ENCODE data around the gene AFAP1L1. TPM values are rescaled to one million over a fixed set of nuclear protein-coding genes. Genes with fewer than 3 reads are reported as not detected.

AFAP1L1 gene
- total RNA-seq, 1 experiment from 2014 or later: 15.2 TPM

DNA sequence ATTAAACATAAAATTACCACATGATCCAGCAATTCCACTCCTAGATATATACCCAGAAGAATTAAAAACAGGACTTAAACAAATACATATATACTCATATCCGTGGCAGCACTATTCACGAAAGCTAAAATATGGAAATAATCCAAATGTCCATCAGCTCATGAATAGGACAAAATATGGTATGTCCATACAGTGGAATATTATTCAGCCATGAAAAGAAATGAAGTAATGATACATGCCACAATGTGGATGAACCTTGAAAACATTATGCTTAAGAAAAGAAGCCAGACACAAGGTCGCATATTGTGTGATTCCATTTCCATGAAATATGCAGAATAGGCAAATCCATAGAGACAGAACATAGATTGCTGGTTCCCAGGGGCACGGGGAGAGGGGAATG lies 24.8 kb upstream of the AFAP1L1 start:
- no peak for ATAC-seq
- ChIA-PET POLR2A (no interaction called here), CTCF (no interaction called here)
- H3K36me3 ChIP-seq (ENCODE audit: control insufficient read depth, insufficient read depth, low read length): no peaks in the 10 kb centered on the region
- no peaks in the 10 kb centered on the region for H3K27me3 ChIP-seq (ENCODE audit: control insufficient read depth, insufficient read depth, low read length)
- intact Hi-C loops (cut with micrococcal nuclease; ENCODE audit: unreplicated experiment) (no loop called here), in situ Hi-C loops (cut with HindIII; ENCODE audit: low pct_unique_long_range_greater_than_20kb, low sequenced_read_pairs) (no loop called here)
- H3K27ac ChIP-seq (ENCODE audit: low read length): no peak overlapping the region
- no peaks in the 10 kb centered on the region for H3K9me3 ChIP-seq (ENCODE audit: control insufficient read depth, insufficient read depth, low read depth, low read length)
- H3K4me1 ChIP-seq (ENCODE audit: control insufficient read depth, insufficient read depth, low read length): no peaks in the 10 kb centered on the region
- H3K4me3 ChIP-seq (ENCODE audit: low read depth in 2 of 2, low read length in 2 of 2): no peak overlapping the region
- DNase-seq (ENCODE audit: low read depth, low spot score): no peak
- TF ChIP-seq, protein P1, sequence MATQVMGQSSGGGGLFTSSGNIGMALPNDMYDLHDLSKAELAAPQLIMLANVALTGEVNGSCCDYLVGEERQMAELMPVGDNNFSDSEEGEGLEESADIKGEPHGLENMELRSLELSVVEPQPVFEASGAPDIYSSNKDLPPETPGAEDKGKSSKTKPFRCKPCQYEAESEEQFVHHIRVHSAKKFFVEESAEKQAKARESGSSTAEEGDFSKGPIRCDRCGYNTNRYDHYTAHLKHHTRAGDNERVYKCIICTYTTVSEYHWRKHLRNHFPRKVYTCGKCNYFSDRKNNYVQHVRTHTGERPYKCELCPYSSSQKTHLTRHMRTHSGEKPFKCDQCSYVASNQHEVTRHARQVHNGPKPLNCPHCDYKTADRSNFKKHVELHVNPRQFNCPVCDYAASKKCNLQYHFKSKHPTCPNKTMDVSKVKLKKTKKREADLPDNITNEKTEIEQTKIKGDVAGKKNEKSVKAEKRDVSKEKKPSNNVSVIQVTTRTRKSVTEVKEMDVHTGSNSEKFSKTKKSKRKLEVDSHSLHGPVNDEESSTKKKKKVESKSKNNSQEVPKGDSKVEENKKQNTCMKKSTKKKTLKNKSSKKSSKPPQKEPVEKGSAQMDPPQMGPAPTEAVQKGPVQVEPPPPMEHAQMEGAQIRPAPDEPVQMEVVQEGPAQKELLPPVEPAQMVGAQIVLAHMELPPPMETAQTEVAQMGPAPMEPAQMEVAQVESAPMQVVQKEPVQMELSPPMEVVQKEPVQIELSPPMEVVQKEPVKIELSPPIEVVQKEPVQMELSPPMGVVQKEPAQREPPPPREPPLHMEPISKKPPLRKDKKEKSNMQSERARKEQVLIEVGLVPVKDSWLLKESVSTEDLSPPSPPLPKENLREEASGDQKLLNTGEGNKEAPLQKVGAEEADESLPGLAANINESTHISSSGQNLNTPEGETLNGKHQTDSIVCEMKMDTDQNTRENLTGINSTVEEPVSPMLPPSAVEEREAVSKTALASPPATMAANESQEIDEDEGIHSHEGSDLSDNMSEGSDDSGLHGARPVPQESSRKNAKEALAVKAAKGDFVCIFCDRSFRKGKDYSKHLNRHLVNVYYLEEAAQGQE (IDR thresholded peaks at IDR 0.05; ENCODE audit: insufficient read depth in 1 of 2, low read depth in 2 of 2, low read length in 1 of 2): no peak
- TF ChIP-seq TCF7L2 (IDR thresholded peaks at IDR 0.05; ENCODE audit: low read depth, low read length): no peak
- no peak for TF ChIP-seq POLR2AphosphoS5 (IDR thresholded peaks at IDR 0.05; ENCODE audit: low read depth, low read length)
- TF ChIP-seq, protein P2, sequence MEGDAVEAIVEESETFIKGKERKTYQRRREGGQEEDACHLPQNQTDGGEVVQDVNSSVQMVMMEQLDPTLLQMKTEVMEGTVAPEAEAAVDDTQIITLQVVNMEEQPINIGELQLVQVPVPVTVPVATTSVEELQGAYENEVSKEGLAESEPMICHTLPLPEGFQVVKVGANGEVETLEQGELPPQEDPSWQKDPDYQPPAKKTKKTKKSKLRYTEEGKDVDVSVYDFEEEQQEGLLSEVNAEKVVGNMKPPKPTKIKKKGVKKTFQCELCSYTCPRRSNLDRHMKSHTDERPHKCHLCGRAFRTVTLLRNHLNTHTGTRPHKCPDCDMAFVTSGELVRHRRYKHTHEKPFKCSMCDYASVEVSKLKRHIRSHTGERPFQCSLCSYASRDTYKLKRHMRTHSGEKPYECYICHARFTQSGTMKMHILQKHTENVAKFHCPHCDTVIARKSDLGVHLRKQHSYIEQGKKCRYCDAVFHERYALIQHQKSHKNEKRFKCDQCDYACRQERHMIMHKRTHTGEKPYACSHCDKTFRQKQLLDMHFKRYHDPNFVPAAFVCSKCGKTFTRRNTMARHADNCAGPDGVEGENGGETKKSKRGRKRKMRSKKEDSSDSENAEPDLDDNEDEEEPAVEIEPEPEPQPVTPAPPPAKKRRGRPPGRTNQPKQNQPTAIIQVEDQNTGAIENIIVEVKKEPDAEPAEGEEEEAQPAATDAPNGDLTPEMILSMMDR (IDR thresholded peaks at IDR 0.05): no peak
- no peak for TF ChIP-seq SIN3A (IDR thresholded peaks at IDR 0.05; ENCODE audit: borderline replicate concordance, insufficient read depth, low read depth, low read length)
- BruUV-seq (replicated peaks): no TSS peak

DNA sequence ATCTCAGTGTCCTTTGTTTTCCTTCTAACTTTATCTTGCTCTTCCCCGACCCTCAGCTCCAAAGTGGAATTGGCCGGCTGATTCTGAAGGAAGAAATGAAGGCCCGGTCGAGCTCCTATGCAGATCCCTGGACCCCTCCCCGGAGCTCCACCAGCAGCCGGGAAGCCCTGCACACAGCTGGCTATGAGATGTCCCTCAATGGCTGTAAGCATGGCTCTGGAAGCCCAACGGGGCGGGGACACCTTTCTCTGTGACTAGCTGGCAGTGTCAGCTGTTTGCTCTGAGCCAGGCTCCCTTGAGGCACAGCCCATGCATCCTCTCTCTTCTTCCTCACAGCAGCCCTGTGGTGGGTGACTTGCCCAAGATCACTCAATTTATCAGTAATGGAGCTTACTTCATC lies 23.9 kb upstream of the AFAP1L1 start:
- BruUV-seq (replicated peaks): no TSS peak
- CTCF ChIA-PET: no interaction called here
- in situ Hi-C loops (cut with HindIII; ENCODE audit: low pct_unique_long_range_greater_than_20kb, low sequenced_read_pairs): no loop called here

More for the DNA sequence above, 23.9 kb upstream of the AFAP1L1 start:
- intact Hi-C loops (cut with micrococcal nuclease; ENCODE audit: unreplicated experiment): no loop called here
- TF ChIP-seq, protein P2 (IDR thresholded peaks at IDR 0.05): no peak
- no peak for TF ChIP-seq POLR2AphosphoS5 (IDR thresholded peaks at IDR 0.05; ENCODE audit: low read depth, low read length)
- TF ChIP-seq, protein P1 (IDR thresholded peaks at IDR 0.05; ENCODE audit: insufficient read depth in 1 of 2, low read depth in 2 of 2, low read length in 1 of 2): no peak
- no peak for TF ChIP-seq SIN3A (IDR thresholded peaks at IDR 0.05; ENCODE audit: borderline replicate concordance, insufficient read depth, low read depth, low read length)
- TF ChIP-seq TCF7L2 (IDR thresholded peaks at IDR 0.05; ENCODE audit: low read depth, low read length): no peak
- Histone ChIP-seq H3K4me3 (ENCODE audit: low read depth in 2 of 2, low read length in 2 of 2) (no peak overlapping the region), H3K36me3 (ENCODE audit: control insufficient read depth, insufficient read depth, low read length) (no peaks in the 10 kb centered on the region), H3K27ac (ENCODE audit: low read length) (no peak overlapping the region), H3K9me3 (ENCODE audit: control insufficient read depth, insufficient read depth, low read depth, low read length) (no peaks in the 10 kb centered on the region), H3K4me1 (ENCODE audit: control insufficient read depth, insufficient read depth, low read length) (no peaks in the 10 kb centered on the region), H3K27me3 (ENCODE audit: control insufficient read depth, insufficient read depth, low read length) (no peaks in the 10 kb centered on the region)
- DNase-seq (ENCODE audit: low read depth, low spot score) (no peak), ATAC-seq (no peak)
- POLR2A ChIA-PET: no interaction called here
